ENCODE measurements around the gene ERFE. TPM values are rescaled to one million over a fixed set of nuclear protein-coding genes. Genes with fewer than 3 reads are reported as not detected.

The ERFE gene
- total RNA-seq, 1 donor from 2014 or later, result not detected

DNA sequence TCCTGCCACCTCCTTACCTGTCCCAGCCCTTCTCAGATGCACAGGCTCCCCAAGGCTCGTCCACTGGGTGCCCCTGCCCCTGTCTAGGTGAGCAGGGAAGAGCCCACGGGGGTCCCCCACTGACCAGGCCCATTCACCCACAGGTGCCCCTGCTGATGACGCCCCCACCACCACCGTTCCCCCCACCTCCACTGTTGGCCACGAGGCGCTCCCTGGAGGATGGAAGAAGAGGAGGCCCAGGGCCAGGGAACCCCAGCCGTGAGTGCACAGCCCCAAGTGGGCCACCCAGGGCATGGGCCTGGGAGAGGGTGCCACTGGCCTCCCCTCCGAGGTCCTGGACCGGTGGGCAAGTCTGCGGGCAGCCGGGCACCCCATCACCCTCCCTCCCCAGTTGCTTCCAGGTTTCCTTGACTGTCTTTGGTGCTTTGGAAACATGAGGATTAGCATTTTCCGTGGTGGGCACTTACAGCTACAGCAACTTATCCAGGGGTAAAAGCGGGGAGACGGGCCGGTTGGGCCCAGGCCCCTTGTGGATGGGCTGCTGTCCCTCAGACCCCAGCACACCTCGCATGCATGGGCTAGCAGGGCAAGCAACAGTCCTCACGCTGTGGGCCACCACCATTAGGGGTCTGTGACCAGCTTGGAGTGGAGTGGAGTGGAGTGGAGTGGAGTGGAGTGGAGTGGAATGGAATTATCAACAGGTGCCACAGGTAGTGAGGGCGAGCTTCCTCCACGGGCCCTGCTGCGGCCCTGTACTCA, 33.5 kb upstream of the ERFE start:
- no peak for DNase-seq (ENCODE audit: low read depth in 2 of 2)

DNA sequence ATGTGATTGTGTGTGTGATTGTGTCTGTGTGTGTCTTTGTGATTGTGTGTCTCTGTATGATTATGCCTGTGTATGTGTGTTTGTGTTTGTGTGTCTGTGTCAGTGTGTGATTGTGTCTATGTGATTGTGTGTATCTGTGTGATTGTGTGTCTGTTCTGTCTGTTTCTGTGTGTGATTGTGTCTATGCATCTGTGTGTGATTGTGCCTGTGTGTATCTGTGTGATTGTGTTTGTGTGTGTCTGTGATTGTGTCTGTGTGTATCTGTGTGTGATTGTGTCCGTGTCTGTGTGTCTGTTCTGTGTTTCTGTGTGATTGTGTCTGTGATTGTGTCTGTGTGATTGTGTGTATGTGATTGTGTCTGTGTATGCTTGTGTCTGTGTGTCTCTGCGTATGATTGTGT, 32.4 kb upstream of the ERFE start:
- no peak for DNase-seq (ENCODE audit: low read depth in 2 of 2)

- DNase-seq (ENCODE audit: low read depth in 2 of 2), result no peak
Measured at GRCh38 chr2:238126775-238127164, 32.0 kb upstream of the ERFE start.

GRCh38 chr2:238127165-238128060, 31.4 kb upstream of the ERFE start:
- DNase-seq (ENCODE audit: low read depth in 2 of 2), result peak in 1 of 2 donors; percentile 30

DNA sequence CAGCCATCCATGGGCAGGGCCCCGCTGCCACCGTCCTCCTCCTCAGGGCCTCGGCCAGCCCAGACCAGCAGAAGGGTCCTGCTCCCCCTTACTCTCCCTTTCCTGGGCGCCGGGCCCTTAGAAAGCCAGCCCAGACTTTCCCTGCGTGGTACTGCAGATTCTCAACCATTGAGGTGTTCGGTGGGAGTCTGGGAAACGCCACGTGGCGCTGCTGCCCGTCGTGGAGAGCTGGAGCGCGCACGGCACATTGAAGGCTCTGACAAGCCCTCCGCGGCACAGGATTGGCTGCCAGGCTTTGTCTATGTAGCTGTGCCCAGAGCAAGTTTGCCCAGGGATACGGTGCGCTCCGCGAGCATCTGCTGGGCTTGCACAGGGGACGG, 30.7 kb upstream of the ERFE start:
- DNase-seq (ENCODE audit: low read depth in 2 of 2), result no peak

DNA sequence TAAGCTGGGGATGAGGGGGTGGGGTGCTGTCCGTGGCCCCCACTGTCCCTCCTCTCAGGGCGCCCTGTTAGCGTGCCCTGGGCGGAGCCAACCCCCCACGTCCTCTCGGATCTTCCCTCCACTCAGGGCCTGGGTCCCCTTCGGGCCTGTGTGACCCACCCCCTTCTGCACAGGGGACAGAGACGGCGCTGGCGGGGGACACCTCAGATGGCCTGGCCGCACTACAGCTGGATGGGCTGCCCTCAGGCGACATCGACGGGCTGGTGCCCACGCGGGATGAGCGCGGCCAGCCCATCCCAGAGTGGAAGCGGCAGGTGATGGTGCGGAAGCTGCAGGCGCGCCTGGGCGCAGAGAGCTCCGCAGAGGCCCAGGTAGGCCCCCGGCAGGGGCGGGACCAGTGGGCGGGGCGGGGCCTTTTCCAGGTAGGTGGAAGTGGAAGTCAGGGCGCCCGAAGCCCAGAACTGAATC, 30.2 kb upstream of the ERFE start:
- no peak for DNase-seq (ENCODE audit: low read depth in 2 of 2)

DNA sequence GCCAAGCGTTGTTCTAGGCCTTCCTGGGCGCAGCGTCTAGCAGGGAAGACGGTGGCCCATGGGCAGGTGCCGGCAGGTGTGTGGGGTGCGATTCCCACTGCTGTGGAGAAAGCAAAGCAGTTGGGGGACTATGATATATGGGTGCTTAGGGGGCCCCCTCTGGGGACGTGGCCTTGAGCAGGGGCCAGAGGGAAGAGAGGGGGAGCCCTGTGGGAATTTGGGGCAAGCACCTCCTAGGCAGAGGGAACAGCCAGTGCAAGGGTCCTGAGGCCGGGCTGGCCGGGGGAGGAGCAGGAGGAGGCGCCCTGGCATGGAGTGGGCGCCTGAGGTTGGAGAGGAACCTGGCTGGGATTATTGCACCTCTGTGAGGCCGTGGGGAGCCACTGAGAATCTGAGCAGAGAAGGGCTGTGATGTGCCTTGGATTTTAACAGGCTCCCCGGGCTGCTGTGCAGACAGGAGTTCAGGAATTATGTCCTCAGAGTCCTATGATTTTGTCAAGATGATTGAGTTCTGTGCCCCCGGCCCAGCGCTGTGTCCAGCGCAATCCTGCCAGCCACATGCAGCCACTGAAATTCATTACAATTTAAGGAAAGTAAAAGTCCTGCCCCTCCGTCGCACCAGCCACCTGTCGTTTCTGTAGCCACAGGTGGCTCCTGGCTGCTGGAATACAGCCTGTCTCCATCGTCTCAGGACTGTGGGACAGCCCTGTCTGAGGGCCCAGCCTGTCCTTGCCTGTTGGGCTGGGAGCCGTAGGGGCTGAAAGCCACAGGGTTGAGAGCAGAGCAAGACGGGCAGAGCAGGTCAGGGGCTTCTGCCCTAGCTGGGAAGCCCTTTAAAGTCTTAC, 29.4 kb upstream of the ERFE start:
- no peak for DNase-seq (ENCODE audit: low read depth in 2 of 2)

DNA sequence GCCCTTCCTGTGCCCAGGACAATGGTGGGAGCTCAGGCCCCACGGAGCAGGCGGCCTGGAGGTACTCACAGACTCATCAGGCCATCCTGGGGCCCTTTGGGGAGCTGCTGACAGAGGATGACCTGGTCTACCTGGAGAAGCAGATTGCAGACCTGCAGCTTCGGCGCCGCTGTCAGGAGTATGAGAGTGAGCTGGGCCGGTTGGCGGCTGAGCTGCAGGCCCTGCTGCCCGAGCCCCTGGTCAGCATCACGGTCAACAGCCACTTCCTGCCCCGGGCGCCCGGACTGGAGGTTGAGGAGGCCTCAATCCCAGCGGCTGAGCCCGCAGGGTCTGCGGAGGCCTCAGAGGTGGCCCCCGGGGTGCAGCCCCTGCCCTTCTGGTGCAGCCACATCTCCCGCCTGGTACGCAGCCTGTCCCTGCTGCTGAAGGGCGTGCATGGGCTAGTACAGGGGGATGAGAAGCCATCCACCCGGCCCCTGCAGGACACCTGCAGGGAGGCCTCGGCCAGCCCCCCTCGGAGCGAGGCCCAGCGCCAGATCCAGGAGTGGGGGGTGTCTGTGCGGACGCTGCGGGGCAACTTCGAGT, 28.6 kb upstream of the ERFE start:
- DNase-seq (ENCODE audit: low read depth in 2 of 2), result no peak

DNA sequence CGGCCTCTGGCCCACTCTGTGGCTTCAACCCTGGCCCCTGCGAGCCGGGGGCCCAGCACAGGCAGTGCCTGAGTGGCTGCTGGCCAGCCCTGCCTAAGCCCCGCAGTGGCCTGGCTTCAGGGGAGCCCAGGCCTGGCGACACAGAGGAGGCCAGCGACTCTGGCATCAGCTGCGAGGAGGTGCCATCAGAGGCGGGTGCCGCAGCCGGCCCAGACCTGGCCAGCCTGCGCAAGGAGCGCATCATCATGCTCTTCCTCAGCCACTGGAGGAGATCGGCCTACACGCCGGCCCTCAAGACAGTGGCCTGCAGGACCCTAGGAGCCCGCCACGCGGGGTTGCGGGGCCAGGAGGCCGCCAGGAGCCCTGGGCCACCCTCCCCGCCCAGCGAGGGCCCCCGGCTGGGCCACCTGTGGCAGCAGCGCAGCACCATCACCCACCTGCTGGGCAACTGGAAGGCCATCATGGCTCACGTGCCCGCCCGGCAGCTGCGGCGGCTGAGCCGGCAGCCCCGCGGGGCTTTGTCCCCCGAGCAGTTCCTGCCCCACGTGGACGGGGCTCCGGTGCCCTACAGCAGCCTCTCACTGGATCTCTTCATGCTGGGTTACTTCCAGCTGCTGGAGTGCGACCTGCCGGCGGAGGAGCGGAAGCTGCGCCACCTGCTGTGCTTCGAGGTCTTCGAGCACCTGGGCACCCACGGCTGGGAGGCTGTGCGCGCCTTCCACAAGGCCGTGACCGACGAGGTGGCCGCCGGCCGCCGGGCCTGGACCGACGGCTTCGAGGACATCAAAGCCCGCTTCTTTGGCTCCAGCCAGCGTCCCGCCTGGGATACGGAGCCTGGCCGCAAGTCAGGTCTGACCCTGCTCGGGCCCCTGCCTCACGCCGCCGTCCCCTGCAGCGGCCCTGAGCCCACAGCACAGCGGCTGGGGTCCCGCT, 27.8 kb upstream of the ERFE start:
- DNase-seq (ENCODE audit: low read depth in 2 of 2), result no peak

- DNase-seq (ENCODE audit: low read depth in 2 of 2), result no peak
Measured at GRCh38 chr2:238131761-238132462, 26.9 kb upstream of the ERFE start.

GRCh38 chr2:238132463-238133450, 26.0 kb upstream of the ERFE start:
- DNase-seq (ENCODE audit: low read depth in 2 of 2), result no peak

- no peak for DNase-seq (ENCODE audit: low read depth in 2 of 2)
Measured at GRCh38 chr2:238133499-238134392, 25.0 kb upstream of the ERFE start.

GRCh38 chr2:238134393-238134785, 24.4 kb upstream of the ERFE start:
- no peak for DNase-seq (ENCODE audit: low read depth in 2 of 2)

DNA sequence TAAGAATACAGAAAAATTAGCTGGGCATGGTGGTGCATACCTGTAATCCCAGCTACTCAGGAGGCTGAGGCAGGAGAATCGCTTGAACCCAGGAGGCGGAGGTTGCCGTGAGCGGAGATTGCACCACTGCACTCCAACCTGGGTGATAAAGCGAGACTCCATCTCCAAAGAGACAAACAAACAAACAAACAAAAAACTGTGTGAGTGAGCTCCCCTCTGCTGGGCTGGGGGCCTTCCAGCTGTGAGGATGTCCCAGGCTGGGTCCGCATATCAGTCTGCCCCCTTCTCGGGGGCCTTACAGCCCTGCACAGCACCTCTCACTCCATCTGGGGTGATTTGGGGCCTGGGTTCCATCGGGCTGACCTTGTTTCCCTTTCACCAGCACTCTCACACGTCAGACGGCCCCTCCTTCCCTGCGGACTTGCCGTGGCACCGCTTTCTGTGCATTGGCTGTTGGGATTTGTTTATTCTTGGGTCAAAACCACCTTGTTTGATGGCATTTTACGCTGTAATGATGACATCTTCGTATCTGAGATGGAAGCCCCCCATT, 23.1 kb upstream of the ERFE start:
- DNase-seq (ENCODE audit: low read depth in 2 of 2), result no peak

DNA sequence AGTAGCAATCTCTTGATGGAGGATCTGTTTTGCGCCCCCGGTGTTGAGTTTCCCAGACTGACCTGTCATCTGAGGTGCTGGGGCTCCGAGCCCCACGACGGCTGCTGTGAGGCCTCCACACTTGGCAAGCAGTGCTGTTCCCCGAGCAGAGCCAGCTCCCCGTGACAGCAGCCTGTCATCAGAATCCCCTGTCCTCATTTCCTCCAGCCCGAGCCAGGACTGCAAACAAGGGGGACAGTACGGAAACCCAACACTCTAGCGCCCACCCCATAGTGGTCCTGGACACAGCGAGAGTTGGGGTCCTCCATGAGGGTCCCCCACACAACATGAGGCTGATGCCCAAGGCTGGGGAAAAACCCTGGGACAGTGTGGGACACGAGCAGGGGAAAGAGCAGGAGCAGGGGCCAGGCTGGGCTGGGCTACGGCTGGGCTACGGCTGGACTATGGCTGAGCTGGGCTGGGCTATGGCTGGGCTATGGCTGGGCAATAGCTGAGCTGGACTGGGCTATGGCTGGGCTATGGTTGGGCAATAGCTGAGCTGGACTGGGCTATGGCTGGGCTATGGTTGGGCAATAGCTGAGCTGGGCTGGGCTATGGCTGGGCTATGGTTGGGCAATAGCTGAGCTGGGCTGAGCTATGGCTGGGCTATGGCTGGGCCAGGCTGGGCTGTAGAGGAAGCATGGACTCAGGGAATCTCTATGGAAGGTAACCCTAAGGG, 21.8 kb upstream of the ERFE start:
- DNase-seq (ENCODE audit: low read depth in 2 of 2), result peak in 1 of 2 donors; percentile 78

DNA sequence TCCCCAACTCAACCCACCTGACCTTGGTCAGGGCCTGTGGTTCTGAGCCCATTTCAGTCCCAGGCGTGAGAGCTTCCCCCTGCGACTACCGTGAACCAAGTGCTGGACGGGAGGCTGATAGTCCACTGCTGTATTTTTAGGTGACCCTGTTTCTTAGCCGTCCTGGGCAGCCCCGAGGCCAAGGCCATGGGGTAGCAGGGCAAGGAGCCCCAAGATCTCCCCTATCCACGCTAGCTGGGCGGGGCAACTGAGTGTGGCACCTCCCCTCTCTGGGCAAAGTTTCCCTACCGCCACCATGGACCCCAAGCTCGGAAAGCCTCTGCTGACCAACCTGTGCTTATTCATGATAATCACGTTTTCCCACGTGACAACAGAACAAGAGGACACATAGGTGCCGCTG, 20.9 kb upstream of the ERFE start:
- DNase-seq (ENCODE audit: low read depth in 2 of 2), result no peak
